ENCODE measurements around the gene TPX2. TPM values are rescaled to one million over a fixed set of nuclear protein-coding genes. Genes with fewer than 3 reads are reported as not detected.
A peak's percentile ranks its signal among the peaks of the same experiment; 100 is the strongest.

TPX2 gene
- total and polyA plus RNA-seq, 2 donors (not counting 1 experiment from before 2014, with no cell fraction given) = 0.30 to 0.31 TPM

DNA sequence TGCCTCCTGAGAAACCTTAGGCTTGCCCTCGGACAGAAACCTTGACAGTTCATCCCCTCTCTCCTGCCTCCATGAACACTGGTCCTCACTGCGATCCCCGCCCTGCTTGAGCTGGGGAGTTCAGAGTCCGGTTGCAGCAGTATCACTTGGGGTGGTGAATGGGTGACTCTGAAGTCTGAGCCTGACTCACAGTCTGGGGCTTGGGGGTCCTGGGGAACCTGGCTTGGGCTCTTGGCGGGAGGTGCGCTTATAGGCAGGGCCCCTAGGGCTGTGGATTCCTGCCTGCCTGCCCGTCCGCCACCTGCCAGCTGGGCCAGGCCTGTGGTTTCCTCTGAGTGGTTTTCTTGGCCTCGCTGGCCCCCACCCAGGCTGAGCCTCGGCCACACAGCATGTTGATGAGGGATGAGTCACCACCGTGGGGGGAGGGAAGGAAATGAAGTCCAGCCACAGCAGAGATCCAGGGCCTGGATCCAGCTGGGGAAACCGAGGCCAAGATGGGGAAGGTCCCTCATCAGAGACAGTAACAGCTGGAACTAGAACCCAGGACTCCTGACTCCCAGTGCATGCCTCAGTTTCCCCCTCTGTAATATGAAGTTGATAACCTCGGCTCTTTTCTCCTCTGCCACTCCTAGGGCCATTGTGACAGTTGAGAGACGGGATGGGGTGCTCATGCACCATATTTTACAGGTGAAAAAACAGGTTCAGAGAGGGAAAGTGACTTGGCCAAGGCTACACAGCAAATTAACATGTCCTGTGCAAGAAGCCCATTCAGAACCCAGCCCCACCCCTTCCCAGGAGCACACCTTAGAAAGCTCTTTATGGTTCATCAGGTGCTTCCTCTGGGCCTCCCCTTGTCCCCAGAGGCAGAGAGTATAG, 97.1 kb downstream of the TPX2 start:
- Histone ChIP-seq H3K27me3 (replicated peaks in 1 of 4; ENCODE audit: control extremely low read depth in 1 of 4, control insufficient read depth in 3 of 4, insufficient read depth in 4 of 4, low read length in 3 of 4) (peaks cover 0 to 3% (median 0%) of the 10 kb centered on the region in 4 experiments), H3K4me1 (ENCODE audit: control insufficient read depth in 2 of 2, insufficient read depth in 2 of 2, low read length in 2 of 2) (peaks cover 8 to 13% of the 10 kb centered on the region in 2 donors), H3K79me2 (ENCODE audit: control insufficient read depth, insufficient read depth, low read length) (no peaks in the 10 kb centered on the region), H3K9me3 (ENCODE audit: control extremely low read depth in 1 of 3, control insufficient read depth in 2 of 3, insufficient read depth in 1 of 3, low read length in 2 of 3) (no peaks in the 10 kb centered on the region), H3K36me3 (replicated peaks in 1 of 2; ENCODE audit: control extremely low read depth in 1 of 2, control insufficient read depth in 1 of 2, extremely low read depth in 1 of 2, insufficient read depth in 2 of 2, low read length in 1 of 2) (no peaks in the 10 kb centered on the region), H3K4me2 (replicated peaks; ENCODE audit: low read depth, low read length, poor library complexity, severe bottlenecking) (peak overlapping the region; percentile 3), H3K9ac (ENCODE audit: low read length) (no peak overlapping the region), H4K20me1 (ENCODE audit: control insufficient read depth, insufficient read depth, low read length, poor library complexity, severe bottlenecking) (no peaks in the 10 kb centered on the region), H3K27ac (ENCODE audit: low read length in 2 of 2) (no peak overlapping the region), H2AFZ (ENCODE audit: insufficient read depth, low read depth, low read length, poor library complexity, severe bottlenecking) (no peak overlapping the region), H3K4me3 (ENCODE audit: control extremely low read depth in 1 of 5, extremely low read depth in 1 of 5, insufficient read depth in 1 of 5, low read depth in 2 of 5, low read length in 4 of 5) (no peak overlapping the region)
- Mint-ChIP-seq H3K27me3 (no peaks in the 10 kb centered on the region), H3K27ac (no peak overlapping the region), H3K4me1 (peaks cover 10% of the 10 kb centered on the region), H3K4me3 (no peak overlapping the region), H3K9me3 (ENCODE audit: insufficient read depth) (no peaks in the 10 kb centered on the region)
- 4% methylated on average over 6 of the region's 14 CpGs for WGBS (ENCODE audit: insufficient coverage)
- intact Hi-C loops (cut with micrococcal nuclease) = no loop called here
- ChIA-PET POLR2A (no interaction called here), CTCF (interaction anchor here (1.3 to 2.6 kb wide), 4 partner anchors 11 to 195 kb away, joined by 4 to 13 read pairs (median 6); no protein-coding TSS in a partner anchor)
- DNase-seq (no peak), ATAC-seq (ENCODE audit: low read depth) (peak; percentile 76)
- TF ChIP-seq EZH2 (IDR thresholded peaks at IDR 0.05; ENCODE audit: borderline replicate concordance, insufficient read depth, low read depth, low read length, poor library complexity, severe bottlenecking) = no peak
- TF ChIP-seq, protein P1, sequence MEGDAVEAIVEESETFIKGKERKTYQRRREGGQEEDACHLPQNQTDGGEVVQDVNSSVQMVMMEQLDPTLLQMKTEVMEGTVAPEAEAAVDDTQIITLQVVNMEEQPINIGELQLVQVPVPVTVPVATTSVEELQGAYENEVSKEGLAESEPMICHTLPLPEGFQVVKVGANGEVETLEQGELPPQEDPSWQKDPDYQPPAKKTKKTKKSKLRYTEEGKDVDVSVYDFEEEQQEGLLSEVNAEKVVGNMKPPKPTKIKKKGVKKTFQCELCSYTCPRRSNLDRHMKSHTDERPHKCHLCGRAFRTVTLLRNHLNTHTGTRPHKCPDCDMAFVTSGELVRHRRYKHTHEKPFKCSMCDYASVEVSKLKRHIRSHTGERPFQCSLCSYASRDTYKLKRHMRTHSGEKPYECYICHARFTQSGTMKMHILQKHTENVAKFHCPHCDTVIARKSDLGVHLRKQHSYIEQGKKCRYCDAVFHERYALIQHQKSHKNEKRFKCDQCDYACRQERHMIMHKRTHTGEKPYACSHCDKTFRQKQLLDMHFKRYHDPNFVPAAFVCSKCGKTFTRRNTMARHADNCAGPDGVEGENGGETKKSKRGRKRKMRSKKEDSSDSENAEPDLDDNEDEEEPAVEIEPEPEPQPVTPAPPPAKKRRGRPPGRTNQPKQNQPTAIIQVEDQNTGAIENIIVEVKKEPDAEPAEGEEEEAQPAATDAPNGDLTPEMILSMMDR (IDR thresholded peaks at IDR 0.05) = no peak

Data from B cell (primary cell).